HG02938 (cell line): ENCODE measurements around the gene HTR5A.

Experiments used
- ATAC-seq: cut with Tn5 transposase; IDR thresholded peaks from one replicate; pipeline ENCODE4 v1.9.1; 2021; ENCODE audit warnings: mild to moderate bottlenecking, moderate library complexity; ENCODE audit not compliant: unreplicated experiment

HTR5A gene

DNA sequence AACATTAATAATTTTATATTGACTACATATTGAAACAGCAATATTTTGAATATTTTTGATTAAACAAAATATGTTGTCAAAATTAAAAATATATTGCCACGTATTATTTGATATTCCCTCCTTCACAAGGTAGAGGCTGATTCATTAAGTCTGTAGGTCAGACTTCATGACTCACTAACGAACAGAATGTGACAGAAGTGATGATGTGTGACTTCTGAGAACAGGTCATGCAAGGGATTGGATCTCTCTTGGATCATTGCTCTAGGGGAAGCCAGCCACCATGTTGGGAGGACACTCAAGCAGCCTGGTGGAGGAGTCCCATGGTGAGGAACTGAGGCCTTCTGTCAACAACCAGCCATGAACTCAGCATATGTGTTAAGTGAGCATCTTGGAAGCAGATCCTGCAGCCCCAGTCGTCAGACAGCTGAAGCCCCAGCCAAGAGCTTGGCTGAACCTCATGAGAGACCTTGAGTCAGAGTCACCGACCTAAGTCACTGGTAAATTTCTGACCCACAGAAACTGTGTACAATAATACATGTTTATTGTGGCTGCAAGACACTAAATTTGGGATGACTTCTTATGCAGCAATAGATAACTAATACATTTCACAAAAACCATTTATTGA lies 66.6 kb downstream of the HTR5A start:
- no peak for ATAC-seq
